NCI-H69 (cell line): Measurements from ENCODE around the gene POFUT2.

Experiments
- DNase-seq: peaks from one replicate; lab custom pipeline; 2025; lab: John Stamatoyannopoulos, UW

The POFUT2 gene

GRCh38 chr21:45283035-45283610, 4.6 kb downstream of the POFUT2 start:
- DNase-seq: no peak

DNA sequence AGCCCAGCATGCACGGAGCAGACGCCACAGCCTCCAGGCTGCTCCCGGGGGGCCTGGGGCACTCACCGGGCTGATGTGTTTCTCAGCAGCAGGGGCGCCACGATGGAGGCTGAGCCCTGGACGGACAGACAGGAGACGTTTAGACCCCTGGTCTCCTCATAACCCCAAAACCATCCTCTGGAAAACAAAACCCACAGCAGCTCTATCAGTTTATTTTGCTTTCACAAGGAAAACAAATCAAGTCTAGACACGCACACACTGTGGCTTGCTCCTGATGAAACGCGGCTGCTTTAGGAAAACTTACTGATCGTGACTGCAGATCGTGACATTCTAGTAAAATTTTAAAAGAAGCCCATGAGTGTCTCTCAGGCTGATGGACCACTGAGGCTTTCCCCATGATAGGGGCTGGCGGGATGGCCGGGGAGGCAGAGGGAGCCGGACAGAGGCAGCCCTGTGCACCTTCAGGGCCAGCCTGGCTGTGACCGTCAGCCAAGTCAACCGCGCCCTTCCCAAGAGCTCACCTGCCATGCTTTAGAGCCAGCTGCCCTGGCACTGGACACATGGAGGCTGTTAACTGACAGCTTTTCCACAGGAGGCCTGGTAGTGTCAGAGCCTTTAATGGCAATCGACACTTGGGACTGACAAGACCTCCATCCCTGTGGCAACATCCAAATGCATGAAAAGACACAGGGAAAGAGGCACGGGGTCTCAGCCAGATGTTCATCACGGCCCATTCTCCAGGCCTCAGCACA, 5.2 kb downstream of the POFUT2 start:
- no peak for DNase-seq

DNA sequence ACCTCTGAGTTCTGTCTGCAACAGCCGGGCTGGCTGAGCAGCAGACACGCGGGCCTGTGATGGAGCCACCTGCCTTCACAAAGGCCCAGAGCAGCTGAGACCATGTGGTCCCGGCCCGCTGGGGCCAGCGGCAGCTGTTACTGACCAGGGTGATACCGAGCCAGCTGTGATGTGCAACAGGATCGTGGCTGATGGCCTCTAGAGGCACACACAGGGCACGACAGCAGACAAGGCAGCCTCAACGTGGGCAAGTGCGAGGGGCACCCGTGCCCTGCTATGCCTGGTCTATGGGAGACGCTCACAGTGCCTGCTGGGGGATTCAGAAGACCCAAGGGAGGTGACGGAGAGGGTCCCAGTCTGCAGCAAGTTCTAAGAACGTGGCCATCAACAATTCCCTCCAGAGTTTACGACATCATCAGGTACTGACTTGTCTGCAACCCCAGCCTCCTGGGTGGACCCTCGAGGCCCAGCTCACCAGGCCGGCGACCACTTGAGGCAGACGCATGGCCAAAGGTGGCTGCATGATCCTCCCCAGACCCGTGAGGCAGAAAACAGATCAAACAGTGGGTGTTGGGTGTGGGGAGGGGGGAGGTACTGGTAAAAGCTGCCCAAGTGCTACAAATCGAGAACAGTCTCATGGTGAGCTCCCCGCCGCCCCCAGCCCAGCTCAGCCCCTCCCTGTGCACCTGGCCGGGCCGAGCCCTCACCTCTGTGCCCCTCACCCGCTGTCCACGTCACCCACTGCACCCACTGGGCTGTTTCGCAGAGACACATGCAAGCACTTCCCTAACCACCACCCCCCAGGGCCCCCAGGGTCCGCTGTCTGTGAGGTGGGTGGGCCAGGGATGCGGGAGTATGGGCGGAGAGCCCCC, 6.0 kb downstream of the POFUT2 start:
- no peak for DNase-seq

- no peak for DNase-seq
Observed at GRCh38 chr21:45280969-45281368, 6.7 kb downstream of the POFUT2 start.

- no peak for DNase-seq
Observed at GRCh38 chr21:45280178-45280821, 7.4 kb downstream of the POFUT2 start.

DNA sequence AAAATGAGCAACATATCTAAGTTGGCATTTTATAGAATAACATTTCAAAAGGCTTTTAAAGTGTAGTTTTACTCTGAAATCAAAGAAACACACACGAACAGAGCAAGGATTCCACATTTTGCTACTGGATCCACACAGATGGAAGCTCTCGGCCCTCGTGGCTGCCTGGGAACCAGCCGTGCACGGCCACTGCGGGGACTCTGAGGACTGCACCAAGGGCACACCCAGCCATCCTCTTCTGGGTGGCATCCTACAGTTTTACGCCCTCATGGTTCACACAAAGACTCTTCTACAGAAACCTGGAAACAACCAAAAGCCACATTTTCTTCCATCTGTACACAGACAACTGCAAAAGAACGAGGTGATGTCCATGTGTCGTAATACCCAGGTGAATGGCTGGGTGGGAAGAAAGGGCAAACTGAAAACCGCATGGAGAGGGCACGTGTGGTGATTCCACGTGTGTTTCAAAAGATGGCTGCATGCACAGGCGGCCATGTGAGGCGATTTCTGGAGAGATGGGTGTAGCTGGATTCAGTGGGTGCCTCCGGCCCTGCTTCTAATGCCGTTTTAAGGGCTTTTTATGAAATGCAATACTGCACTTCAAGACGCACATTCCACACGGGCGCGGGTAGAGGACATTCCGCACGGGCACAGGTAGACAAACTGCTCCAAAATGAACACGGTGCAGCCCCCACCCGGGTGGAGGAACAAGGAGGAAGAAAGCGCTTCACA, 8.1 kb downstream of the POFUT2 start:
- no peak for DNase-seq

DNA sequence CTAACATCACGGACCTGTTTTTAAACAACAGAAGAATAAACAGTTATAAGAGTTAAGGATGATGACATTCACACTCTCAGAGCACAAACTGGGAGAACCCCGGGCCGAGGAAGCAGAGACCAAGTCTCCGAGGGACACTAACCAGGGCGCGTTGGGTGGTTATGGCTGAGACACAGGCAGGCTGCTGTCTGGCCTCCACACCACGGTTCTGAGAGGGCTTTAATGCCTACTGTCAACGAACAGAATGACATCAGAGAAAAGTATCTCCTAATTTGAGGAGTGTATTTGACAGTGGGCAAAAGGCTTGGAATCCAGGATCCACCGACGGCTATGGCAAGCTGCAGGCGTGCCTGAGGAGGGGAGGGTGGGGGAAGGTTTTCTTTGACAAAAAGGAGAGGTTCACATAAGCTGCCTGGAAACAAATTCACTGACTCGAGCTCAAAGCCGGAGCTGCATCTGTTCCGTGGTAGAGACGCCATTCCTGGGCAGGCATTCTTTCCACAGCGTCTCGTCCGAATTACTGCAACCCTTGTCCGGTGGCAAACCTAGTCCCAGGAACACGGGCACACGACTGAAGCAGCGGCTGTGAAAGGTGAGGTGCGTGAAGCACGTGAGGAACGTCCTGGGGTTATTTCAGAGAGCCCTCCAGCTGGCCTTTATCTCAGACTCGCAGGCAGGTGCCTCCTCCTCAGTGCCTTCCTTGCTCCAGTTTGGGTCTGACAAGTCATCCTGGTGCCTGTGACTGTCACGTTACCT, 9.4 kb downstream of the POFUT2 start:
- no peak for DNase-seq

GRCh38 chr21:45277101-45278045, 10.3 kb downstream of the POFUT2 start:
- no peak for DNase-seq

GRCh38 chr21:45276596-45276995, 11.1 kb downstream of the POFUT2 start:
- DNase-seq: no peak

DNA sequence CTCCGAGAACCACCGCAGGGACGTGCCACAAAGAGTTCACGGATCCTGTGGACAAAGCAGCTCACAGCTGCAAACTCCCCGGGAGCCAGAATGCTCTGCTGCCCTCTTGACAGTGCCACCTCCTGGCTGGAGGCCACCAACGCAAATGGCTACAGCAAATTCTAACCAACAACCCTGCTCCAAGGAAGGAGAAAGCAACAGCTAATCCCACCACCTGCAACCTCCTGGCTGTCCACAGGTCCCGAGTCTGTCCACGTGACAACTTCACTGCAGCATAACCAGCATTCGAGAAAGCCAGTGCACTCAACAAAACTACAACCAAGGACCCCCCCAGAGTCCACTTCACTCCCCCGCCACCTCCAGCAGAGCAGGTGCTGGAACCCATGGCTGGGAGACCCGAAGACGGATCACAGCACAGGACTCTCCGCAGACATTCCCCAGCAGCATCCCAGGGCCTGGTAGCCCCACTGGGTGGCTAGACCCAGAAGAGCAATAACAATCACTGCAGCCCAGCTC, 17.3 kb downstream of the POFUT2 start:
- peak; percentile 42 for DNase-seq

DNA sequence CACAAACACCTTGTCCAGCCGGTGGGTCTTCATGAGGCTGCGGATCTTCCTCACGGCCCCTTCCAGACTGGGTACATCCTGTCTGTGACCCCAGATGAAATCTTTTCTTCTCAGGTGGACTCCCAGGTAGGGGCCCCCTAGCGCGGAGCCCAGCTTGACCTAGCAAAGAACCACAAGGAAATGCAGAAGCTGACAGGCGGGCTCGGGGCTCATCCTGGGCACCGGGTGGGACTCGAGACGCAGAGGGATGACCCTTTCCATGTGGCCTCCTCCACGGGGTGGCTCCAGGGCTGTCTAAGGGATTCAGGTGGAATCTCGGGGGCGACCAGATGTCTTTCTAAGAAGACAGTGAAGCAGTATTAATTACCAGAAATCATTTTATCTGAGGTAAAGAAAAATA, 17.8 kb downstream of the POFUT2 start:
- DNase-seq: no peak

GRCh38 chr21:45267390-45267760, 20.3 kb downstream of the POFUT2 start:
- DNase-seq: no peak

DNA sequence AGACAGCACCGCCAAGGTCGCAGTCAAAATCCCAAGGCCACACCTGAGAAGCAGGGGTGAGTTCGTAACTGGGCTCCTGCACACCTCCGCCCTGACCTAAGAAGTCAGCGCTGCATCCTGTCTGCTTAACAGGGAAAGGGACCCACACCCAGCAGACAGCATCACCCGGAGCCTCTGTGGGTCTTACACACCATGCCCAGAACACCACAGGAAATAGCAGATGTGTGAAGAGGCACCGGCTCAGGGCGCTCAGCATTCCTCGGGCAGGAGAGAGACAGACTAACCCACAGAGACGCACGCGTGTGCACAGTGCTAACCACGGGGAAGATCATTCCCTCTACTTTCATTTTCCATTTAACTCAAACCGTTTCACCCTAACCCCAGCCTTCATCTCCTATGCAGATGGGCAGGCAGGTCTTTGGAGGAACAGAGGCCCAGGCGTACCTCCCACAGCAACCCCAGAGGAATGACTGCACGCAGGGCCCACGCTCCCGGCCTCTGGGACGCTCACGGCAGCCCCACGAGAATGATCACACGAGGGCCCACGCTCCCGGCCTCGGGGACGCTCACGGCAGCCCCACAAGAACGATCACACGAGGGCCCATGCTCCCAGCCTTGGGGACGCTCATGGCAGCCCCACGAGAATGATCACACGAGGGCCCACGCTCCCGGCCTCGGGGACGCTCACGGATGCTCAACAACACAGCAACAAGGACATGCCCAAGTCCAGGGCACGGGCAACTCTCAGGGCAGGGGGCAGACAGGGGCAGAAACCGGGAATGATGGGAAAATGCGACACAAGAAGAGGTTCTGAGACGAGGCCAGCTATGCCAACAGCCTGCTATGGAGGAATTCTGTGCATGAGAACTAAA, 20.9 kb downstream of the POFUT2 start:
- no peak for DNase-seq

GRCh38 chr21:45265721-45266517, 21.8 kb downstream of the POFUT2 start:
- DNase-seq: no peak

- no peak for DNase-seq
Observed at GRCh38 chr21:45264912-45265515, 22.7 kb downstream of the POFUT2 start.

DNA sequence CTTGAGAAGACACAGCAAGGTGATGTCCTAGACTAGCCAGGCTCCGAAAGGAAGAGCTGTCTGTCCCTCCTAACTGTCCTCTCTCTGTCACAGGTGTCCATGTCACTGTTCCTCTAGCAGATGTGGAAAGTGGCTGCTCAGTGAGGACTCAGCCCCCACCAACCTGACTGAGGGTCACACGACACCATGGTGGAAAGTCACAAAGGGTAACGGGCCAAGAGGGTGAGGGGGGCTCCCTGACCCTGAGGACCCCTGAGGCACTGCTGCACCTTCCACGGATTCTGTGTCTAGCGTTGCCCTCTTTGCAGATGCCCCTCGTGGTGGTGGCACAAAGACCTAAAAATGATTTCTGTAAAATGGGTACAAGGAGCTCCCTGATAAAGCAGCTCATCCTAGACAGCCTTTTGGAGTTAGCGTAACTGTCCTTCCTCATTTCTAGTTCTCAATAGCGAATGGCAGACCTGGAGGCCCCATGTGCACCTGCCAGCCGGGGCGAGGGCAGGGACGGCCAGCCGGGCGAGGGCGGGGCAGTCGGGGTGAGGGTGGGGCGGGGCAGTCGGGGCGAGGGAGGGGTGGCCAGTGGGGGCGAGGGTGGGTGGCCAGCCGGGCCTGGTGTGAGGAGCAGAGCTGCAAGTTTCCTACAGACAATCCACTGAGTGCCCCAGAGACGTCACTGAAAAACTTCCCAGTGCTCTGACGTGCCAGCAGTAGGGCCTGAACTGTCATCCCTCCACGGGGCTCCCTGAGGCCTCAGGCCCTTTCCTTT, 23.4 kb downstream of the POFUT2 start:
- no peak for DNase-seq

DNA sequence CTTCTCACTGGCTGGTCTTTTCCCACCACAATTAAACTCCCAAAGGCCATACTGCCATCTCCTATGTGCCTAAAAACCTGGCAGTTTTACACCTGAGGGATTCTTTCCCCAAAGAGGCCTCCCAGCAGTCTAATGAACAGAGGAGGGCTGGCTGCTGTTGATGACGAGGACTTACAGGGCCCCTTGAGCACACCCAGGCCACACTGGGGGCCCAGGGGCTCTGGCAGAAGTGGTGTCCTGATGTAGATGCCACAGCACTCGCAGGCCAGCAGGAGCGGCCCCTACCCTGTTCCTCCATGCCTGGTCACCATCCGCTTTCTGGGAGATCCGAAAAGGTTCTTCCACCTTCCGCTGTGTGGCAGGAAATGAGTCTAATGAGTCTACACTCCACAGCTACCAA, 24.2 kb downstream of the POFUT2 start:
- DNase-seq: no peak
